ENCODE data around the gene TBC1D1. TPM values are rescaled to one million over a fixed set of nuclear protein-coding genes. Genes with fewer than 3 reads are reported as not detected.

Gene TBC1D1
- total and polyA plus RNA-seq, 2 experiments from 2014 or later = 53.9 to 151 TPM

GRCh38 chr4:38185406-38186144 is 294.7 kb downstream of the TBC1D1 start:
- H3K79me2 ChIP-seq (replicated peaks; ENCODE audit: insufficient read depth) = no peaks in the 10 kb centered on the region
- Mint-ChIP-seq H3K36me3 (ENCODE audit: low read depth) (peaks cover 23% of the 10 kb centered on the region), H3K9me3 (peaks cover 26% of the 10 kb centered on the region), H3K27ac (no peak overlapping the region), H3K27me3 (ENCODE audit: insufficient read depth, low read depth, poor library complexity) (no peaks in the 10 kb centered on the region), H3K4me1 (no peaks in the 10 kb centered on the region), H3K4me3 (no peak overlapping the region)
- H4K20me1 ChIP-seq (replicated peaks; ENCODE audit: insufficient read depth) = no peaks in the 10 kb centered on the region
- TF ChIP-seq ZNF331 (CRISPR knock-in tag; IDR thresholded peaks at IDR 0.05; ENCODE audit: low read depth) (no peak), POLR2AphosphoS5 (IDR thresholded peaks at IDR 0.05; ENCODE audit: low read depth) (no peak), ZNF462 (CRISPR knock-in tag; IDR thresholded peaks at IDR 0.05) (no peak), NANOG (IDR thresholded peaks at IDR 0.05; ENCODE audit: borderline replicate concordance) (no peak), JUNB (IDR thresholded peaks at IDR 0.05; ENCODE audit: unreplicated experiment) (no peak), EZH2 (IDR thresholded peaks at IDR 0.05; ENCODE audit: low read depth, unreplicated experiment) (no peak), ZNF114 (CRISPR knock-in tag; IDR thresholded peaks at IDR 0.05) (no peak), ETS1 (IDR thresholded peaks at IDR 0.05) (no peak), CTCF (conservative IDR thresholded peaks at IDR 0.05; ENCODE audit: low read depth in 2 of 2) (no peak)
- no peaks in the 10 kb centered on the region for H3K4me1 ChIP-seq (ENCODE audit: insufficient read depth)
- ATAC-seq (no peak), DNase-seq (ENCODE audit: low spot score) (no peak)
- H3K9me2 ChIP-seq (ENCODE audit: insufficient read depth) = no peaks in the 10 kb centered on the region
- H3K4me2 ChIP-seq = no peak overlapping the region
- no peaks in the 10 kb centered on the region for H3F3A ChIP-seq (replicated peaks; ENCODE audit: low read depth)
- H3K4me3 ChIP-seq = no peak overlapping the region
- 0 out of 2 replicates have a peak, but pooled peaks cover 4% of the 10 kb centered on the region for H3K36me3 ChIP-seq (ENCODE audit: insufficient read depth)
- no peak overlapping the region for H3K27ac ChIP-seq (ENCODE audit: low read depth)
- H2AFZ ChIP-seq = no peak overlapping the region
- no peaks in the 10 kb centered on the region for H3K27me3 ChIP-seq (ENCODE audit: insufficient read depth)

Measured in GM23338 (cell line).